Loucy (cell line): Measurements from ENCODE around the gene TTC31.

Experiments used
- H2AFZ ChIP-seq: fragments of 200-600 bp; sonication (generic); 2 replicates; pipeline ENCODE4 v1.6.0; 2016; ENCODE audit warnings: antibody characterized with exemption, mild to moderate bottlenecking, low read length, moderate library complexity
- H3F3A ChIP-seq: fragments of 200-600 bp; 2 replicates; pipeline ENCODE4 v1.6.0; 2016; ENCODE audit warnings: antibody characterized with exemption, low read depth, mild to moderate bottlenecking
- H3K27me3 ChIP-seq: fragments of 200-600 bp; sonication (generic); 2 replicates; pipeline ENCODE4 v1.6.1; 2014; ENCODE audit warnings: low read length, mild to moderate bottlenecking; ENCODE audit not compliant: insufficient read depth, poor library complexity, severe bottlenecking
- H3K36me3 ChIP-seq: fragments of 200-600 bp; sonication (generic); 2 replicates; pipeline ENCODE4 v1.6.1; 2016; ENCODE audit warnings: low read length; ENCODE audit not compliant: insufficient read depth
- H3K4me1 ChIP-seq: fragments of 200-600 bp; sonication (generic); 2 replicates; pipeline ENCODE4 v1.5.1; 2014; ENCODE audit warnings: low read length, mild to moderate bottlenecking; ENCODE audit not compliant: insufficient read depth, poor library complexity, severe bottlenecking
- H3K4me2 ChIP-seq: fragments of 200-600 bp; sonication (generic); 2 replicates; pipeline ENCODE4 v1.6.0; 2014; ENCODE audit warnings: antibody characterized with exemption, low read length, low read depth, mild to moderate bottlenecking; ENCODE audit not compliant: poor library complexity, severe bottlenecking
- H3K4me3 ChIP-seq: fragments of 200-600 bp; sonication (generic); 2 replicates; pipeline ENCODE4 v1.5.1; 2014; ENCODE audit warnings: low read length, mild to moderate bottlenecking, mixed read lengths; ENCODE audit not compliant: poor library complexity, severe bottlenecking
- H3K79me2 ChIP-seq: fragments of 200-600 bp; sonication (generic); 2 replicates; pipeline ENCODE4 v1.6.1; 2014; ENCODE audit warnings: low read length; ENCODE audit not compliant: insufficient read depth
- H3K9ac ChIP-seq: fragments of 200-600 bp; sonication (generic); 2 replicates; pipeline ENCODE4 v1.6.0; 2014; ENCODE audit warnings: mild to moderate bottlenecking, low read depth, low read length, moderate library complexity; ENCODE audit not compliant: poor library complexity, severe bottlenecking
- H3K9me2 ChIP-seq: fragments of 200-600 bp; sonication (generic); replicated peaks from 2 replicates; pipeline ENCODE4 v1.6.1; 2016; ENCODE audit warnings: low read depth, low read length, mixed read lengths
- H3K9me3 ChIP-seq: fragments of 200-600 bp; sonication (generic); 2 replicates; pipeline ENCODE4 v1.6.1; 2014; ENCODE audit warnings: mild to moderate bottlenecking, antibody characterized with exemption, low read length, low read depth; ENCODE audit not compliant: insufficient read depth
- H4K20me1 ChIP-seq: fragments of 200-600 bp; sonication (generic); 2 replicates; pipeline ENCODE4 v1.6.0; 2014; ENCODE audit warnings: antibody characterized with exemption, low read length, mild to moderate bottlenecking; ENCODE audit not compliant: insufficient read depth, poor library complexity, severe bottlenecking
- EZH2phosphoT487 ChIP-seq: fragments of 200-600 bp; IDR thresholded peaks from 2 replicates; pipeline ENCODE4 v1.6.1; 2018; ENCODE audit warnings: antibody characterized with exemption, mild to moderate bottlenecking, moderate library complexity, borderline replicate concordance
- TF ChIP-seq, protein P1 (sequence below): fragments of 200-600 bp; sonication (generic); conservative IDR thresholded peaks from 2 replicates; pipeline ENCODE4 v1.5.1; 2014; ENCODE audit warnings: mild to moderate bottlenecking, antibody characterized with exemption, low read length

TTC31 gene

DNA sequence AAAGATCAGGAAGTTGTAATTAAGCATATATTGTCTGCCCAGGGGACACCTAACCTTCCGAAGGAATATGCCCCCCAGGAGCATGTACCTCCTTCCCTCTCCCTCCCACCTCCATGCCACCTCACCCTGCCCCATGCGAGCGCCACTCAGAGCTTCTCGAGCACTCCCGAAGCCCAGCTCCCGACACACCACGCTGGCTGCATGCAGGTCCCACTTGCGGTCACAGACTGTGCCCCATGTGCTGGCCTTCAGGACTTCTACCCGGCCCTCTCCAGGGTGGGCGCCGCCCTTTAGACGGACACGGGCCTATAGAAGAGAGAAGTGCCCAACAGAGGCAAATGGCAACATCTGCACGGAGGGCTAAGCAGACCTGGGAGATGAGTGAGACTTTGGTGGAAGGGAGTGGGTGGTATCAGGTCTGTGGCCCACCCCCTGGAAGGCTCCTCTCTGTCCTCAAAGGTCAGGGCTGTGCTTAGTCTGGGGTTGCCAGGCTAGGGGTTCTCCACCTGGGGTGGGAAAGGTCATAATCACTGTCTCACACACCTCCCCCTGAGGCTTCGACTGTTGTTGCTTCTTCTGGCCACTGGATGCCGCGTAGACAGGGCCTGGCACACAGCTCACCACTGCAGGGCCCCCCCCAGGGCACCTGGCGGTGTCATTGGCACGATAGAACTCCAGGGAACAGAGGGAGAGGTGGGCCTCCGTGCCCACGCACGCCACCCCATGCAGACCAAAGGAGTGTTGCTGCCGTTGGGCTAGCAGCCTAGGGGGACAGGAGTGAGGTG is 53.5 kb downstream of the TTC31 start:
- Histone ChIP-seq H3K4me2 (no peak overlapping the region), H2AFZ (no peak overlapping the region), H3F3A (no peaks in the 10 kb centered on the region), H3K27me3 (no peaks in the 10 kb centered on the region), H3K9me3 (no peaks in the 10 kb centered on the region), H3K9ac (no peak overlapping the region), H3K79me2 (peaks cover 8% of the 10 kb centered on the region), H4K20me1 (peaks cover 4% of the 10 kb centered on the region), H3K9me2 (no peaks in the 10 kb centered on the region), H3K4me1 (peaks cover 8% of the 10 kb centered on the region), H3K4me3 (no peak overlapping the region), H3K36me3 (peaks cover 3% of the 10 kb centered on the region; the same call in 1 of the 2 replicates)
- TF ChIP-seq, protein P1, sequence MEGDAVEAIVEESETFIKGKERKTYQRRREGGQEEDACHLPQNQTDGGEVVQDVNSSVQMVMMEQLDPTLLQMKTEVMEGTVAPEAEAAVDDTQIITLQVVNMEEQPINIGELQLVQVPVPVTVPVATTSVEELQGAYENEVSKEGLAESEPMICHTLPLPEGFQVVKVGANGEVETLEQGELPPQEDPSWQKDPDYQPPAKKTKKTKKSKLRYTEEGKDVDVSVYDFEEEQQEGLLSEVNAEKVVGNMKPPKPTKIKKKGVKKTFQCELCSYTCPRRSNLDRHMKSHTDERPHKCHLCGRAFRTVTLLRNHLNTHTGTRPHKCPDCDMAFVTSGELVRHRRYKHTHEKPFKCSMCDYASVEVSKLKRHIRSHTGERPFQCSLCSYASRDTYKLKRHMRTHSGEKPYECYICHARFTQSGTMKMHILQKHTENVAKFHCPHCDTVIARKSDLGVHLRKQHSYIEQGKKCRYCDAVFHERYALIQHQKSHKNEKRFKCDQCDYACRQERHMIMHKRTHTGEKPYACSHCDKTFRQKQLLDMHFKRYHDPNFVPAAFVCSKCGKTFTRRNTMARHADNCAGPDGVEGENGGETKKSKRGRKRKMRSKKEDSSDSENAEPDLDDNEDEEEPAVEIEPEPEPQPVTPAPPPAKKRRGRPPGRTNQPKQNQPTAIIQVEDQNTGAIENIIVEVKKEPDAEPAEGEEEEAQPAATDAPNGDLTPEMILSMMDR = no peak
- TF ChIP-seq EZH2phosphoT487 = no peak

DNA sequence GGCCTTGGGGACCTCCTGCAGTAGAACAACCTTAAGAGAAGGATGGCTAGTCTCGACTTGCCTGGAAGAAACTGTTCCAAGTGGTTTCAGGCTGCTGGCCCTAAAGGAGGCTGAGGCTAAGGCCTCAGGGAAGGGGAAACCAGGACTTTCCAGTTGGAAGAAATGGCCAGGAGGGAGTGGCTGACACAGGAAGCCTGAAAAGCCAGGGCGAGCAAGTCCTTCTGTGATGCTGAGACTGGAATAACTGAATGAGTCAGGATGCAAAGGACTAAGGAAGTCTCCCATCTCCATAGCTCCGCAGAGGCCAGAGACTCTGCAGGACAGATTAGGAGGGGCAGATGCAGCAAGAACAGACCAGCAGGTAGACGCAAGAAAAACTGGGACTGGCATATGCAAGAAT is 54.3 kb downstream of the TTC31 start:
- no peak overlapping the region for H3K4me2 ChIP-seq
- H3K27me3 ChIP-seq = no peaks in the 10 kb centered on the region

DNA sequence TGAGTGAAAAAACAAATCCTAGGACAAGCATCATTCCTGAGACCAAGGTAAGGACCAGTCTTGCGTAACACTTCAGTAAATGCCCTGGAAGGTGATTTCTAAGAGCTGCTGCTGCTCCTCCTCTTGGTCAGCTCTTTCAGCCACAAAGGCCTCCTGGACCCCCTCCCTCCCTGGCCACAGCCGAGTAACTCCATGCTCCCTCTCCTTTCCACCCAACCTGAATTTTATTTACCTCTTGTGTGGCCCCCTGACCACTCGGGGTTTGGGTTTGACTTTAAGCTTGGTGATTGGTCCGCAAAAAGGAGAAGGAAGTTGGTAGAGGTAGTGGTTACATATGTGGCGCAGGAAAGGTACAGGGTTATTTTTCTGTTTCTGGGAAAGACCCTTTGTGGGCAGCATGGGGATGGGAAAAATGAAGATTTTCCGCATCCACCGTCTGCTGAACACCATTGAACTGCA is 56.0 kb downstream of the TTC31 start:
- no peak overlapping the region for H3K4me2 ChIP-seq
- H3K4me1 ChIP-seq = no peaks in the 10 kb centered on the region
- H3K27me3 ChIP-seq = no peaks in the 10 kb centered on the region
- no peaks in the 10 kb centered on the region for H3K36me3 ChIP-seq
- TF ChIP-seq EZH2phosphoT487 = no peak
- TF ChIP-seq, protein P1 = no peak
- H4K20me1 ChIP-seq = no peaks in the 10 kb centered on the region
- H3K79me2 ChIP-seq = no peaks in the 10 kb centered on the region
- no peaks in the 10 kb centered on the region for H3F3A ChIP-seq
- H3K9ac ChIP-seq = no peak overlapping the region
- H2AFZ ChIP-seq = no peak overlapping the region
- H3K9me3 ChIP-seq = no peaks in the 10 kb centered on the region
- H3K9me2 ChIP-seq = no peaks in the 10 kb centered on the region
- H3K4me3 ChIP-seq = no peak overlapping the region

More for the DNA sequence above, 54.3 kb downstream of the TTC31 start:
- Histone ChIP-seq H3K4me3 (no peak overlapping the region), H4K20me1 (peaks cover 4% of the 10 kb centered on the region), H2AFZ (no peak overlapping the region), H3K9me3 (no peaks in the 10 kb centered on the region), H3K9ac (no peak overlapping the region), H3K9me2 (no peaks in the 10 kb centered on the region), H3K36me3 (peaks cover 3% of the 10 kb centered on the region; the same call in 1 of the 2 replicates), H3K4me1 (peaks cover under 1% of the 10 kb centered on the region), H3K79me2 (no peaks in the 10 kb centered on the region; the same call in 1 of the 2 replicates), H3F3A (no peaks in the 10 kb centered on the region)
- TF ChIP-seq, protein P1 = no peak
- TF ChIP-seq EZH2phosphoT487 = no peak
